ENCODE data around the gene HEATR5A.
"Not testable (repeated sequence)": the region's sequence is repeated elsewhere in the genome, so short reads cannot be mapped to it uniquely, and the experiment has no call there.

The HEATR5A gene

DNA sequence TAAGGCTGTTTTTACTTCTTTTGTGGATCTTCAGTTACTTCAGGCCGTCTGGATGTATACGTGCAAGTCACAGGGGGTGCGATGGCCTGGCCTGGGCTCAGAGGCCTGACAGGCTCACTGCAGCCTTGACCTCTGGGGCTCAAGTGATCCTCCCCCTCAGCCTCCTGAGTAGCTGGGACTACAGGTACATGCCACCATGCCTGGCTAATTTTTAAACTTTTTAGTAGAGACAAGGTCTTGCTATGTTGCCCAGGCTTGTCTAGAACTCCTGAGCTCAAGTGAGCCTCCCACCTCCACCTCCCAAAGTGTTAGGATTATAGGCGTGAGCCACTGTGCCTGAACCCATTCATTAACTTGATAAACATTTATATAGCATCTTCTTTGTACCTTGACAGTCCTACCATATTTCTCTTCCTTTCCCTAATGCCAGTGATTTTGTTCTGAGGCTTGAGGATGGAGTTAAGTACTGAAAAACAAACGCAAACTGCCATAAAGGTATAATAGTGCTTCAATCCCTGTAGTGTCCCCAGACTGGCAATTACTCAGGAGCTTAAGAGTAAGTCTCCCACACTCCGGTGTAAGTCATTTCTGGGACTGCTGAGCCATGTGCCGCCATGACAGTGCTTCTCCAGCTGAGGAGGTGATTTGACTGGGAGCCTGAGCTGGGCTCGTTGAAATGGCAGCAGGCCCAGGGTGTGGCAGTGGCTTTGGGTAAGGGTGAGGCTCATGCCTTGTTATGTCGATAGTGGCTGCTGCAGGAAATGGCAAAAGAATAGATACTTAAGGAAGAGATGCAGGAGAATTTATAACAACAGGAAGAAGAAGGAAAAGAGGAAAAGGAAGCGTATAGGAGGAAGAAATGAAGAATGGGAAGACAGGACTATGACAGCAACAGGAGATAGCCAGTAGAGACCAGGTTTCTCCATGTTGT is 169.1 kb downstream of the HEATR5A start:
- Histone ChIP-seq H3K9me3 (ENCODE audit: control insufficient read depth in 2 of 2, low read length in 2 of 2) (no peaks in the 10 kb centered on the region), H3K36me3 (ENCODE audit: control insufficient read depth in 2 of 2, insufficient read depth in 2 of 2, low read length in 2 of 2) (no peaks in the 10 kb centered on the region), H3K4me3 (ENCODE audit: low read length in 2 of 2) (peak overlapping the region in 1 of 2 donors; percentile 27), H3K4me1 (ENCODE audit: control insufficient read depth in 2 of 2, insufficient read depth in 2 of 2, low read length in 2 of 2) (peaks cover 2 to 12% of the 10 kb centered on the region in 2 donors), H3K27me3 (ENCODE audit: control insufficient read depth in 2 of 2, insufficient read depth in 2 of 2, low read length in 2 of 2) (no peaks in the 10 kb centered on the region), H3K9ac (ENCODE audit: low read depth in 1 of 2, low read length in 2 of 2) (peak overlapping the region in 1 of 2 donors; percentile 47), H3K27ac (ENCODE audit: low read depth in 2 of 2, low read length in 2 of 2) (peak overlapping the region; percentile 54 to 89)

DNA sequence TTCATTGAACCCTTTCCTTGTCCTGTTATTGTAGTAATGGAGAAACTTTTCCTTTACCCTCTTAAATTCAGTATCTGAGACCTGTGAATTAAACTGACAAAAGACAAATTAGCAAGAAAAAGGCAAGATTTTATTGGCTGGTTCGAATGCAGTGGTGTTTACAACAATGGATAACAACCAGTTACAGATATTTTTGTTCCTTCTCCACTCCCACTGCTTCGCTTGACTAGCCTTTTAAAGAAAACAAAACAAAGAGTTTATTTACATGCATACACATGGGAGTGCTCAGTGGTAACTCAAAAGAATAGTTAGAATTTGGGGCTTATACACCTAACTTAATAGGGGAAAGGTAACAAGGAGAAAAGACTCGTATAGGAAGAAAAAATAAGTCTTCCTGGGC is 175.7 kb downstream of the HEATR5A start:
- Histone ChIP-seq H3K36me3 (ENCODE audit: control insufficient read depth in 2 of 2, insufficient read depth in 2 of 2, low read length in 2 of 2) (no peaks in the 10 kb centered on the region), H3K4me1 (ENCODE audit: control insufficient read depth in 2 of 2, insufficient read depth in 2 of 2, low read length in 2 of 2) (peaks cover 10 to 15% of the 10 kb centered on the region in 2 donors), H3K9me3 (ENCODE audit: control insufficient read depth in 2 of 2, low read length in 2 of 2) (no peaks in the 10 kb centered on the region), H3K27ac (ENCODE audit: low read depth in 2 of 2, low read length in 2 of 2) (peak overlapping the region; percentile 85 to 89), H3K4me3 (ENCODE audit: low read length in 2 of 2) (no peak overlapping the region), H3K9ac (ENCODE audit: low read depth in 1 of 2, low read length in 2 of 2) (peak overlapping the region in 1 of 2 donors; percentile 60), H3K27me3 (ENCODE audit: control insufficient read depth in 2 of 2, insufficient read depth in 2 of 2, low read length in 2 of 2) (no peaks in the 10 kb centered on the region)

GRCh38 chr14:31243860-31244259 is 176.5 kb downstream of the HEATR5A start:
- Histone ChIP-seq H3K4me3 (ENCODE audit: low read length in 2 of 2) (no peak overlapping the region), H3K9ac (ENCODE audit: low read depth in 1 of 2, low read length in 2 of 2) (peak overlapping the region in 1 of 2 donors; percentile 60), H3K9me3 (ENCODE audit: control insufficient read depth in 2 of 2, low read length in 2 of 2) (no peaks in the 10 kb centered on the region), H3K27ac (ENCODE audit: low read depth in 2 of 2, low read length in 2 of 2) (peak overlapping the region; percentile 85 to 89), H3K4me1 (ENCODE audit: control insufficient read depth in 2 of 2, insufficient read depth in 2 of 2, low read length in 2 of 2) (peaks cover 10 to 15% of the 10 kb centered on the region in 2 donors), H3K36me3 (ENCODE audit: control insufficient read depth in 2 of 2, insufficient read depth in 2 of 2, low read length in 2 of 2) (no peaks in the 10 kb centered on the region), H3K27me3 (ENCODE audit: control insufficient read depth in 2 of 2, insufficient read depth in 2 of 2, low read length in 2 of 2) (no peaks in the 10 kb centered on the region)

- H3K9me3 ChIP-seq (ENCODE audit: control insufficient read depth in 2 of 2, low read length in 2 of 2); H3K27me3 ChIP-seq (ENCODE audit: control insufficient read depth in 2 of 2, insufficient read depth in 2 of 2, low read length in 2 of 2); H3K4me3 ChIP-seq (ENCODE audit: low read length in 2 of 2); H3K36me3 ChIP-seq (ENCODE audit: control insufficient read depth in 2 of 2, insufficient read depth in 2 of 2, low read length in 2 of 2): not testable (repeated sequence)
- Histone ChIP-seq H3K9ac (ENCODE audit: low read depth in 1 of 2, low read length in 2 of 2) (peak overlapping the region in 1 of 2 donors; percentile 5), H3K4me1 (ENCODE audit: control insufficient read depth in 2 of 2, insufficient read depth in 2 of 2, low read length in 2 of 2) (peaks cover 10 to 15% of the 10 kb centered on the region in 2 donors), H3K27ac (ENCODE audit: low read depth in 2 of 2, low read length in 2 of 2) (peak overlapping the region in 1 of 2 donors; percentile 4)
Measured at GRCh38 chr14:31242161-31242940, 178.0 kb downstream of the HEATR5A start.
